Activated CD8-positive, alpha-beta memory T cell treated with anti-CD3 and anti-CD28 coated beads, Interleukin-2, amount 50 U/mL, for 1 hour (primary cell): ENCODE data around the gene LHCGR.
"Not testable (repeated sequence)": the region's sequence is repeated elsewhere in the genome, so short reads cannot be mapped to it uniquely, and the experiment has no call there.

Source experiments
- DNase-seq: peaks from one replicate; pipeline ENCODE4 v3.0.0-alpha.2; 2020; ENCODE audit errors: extremely low read depth

LHCGR gene

DNA sequence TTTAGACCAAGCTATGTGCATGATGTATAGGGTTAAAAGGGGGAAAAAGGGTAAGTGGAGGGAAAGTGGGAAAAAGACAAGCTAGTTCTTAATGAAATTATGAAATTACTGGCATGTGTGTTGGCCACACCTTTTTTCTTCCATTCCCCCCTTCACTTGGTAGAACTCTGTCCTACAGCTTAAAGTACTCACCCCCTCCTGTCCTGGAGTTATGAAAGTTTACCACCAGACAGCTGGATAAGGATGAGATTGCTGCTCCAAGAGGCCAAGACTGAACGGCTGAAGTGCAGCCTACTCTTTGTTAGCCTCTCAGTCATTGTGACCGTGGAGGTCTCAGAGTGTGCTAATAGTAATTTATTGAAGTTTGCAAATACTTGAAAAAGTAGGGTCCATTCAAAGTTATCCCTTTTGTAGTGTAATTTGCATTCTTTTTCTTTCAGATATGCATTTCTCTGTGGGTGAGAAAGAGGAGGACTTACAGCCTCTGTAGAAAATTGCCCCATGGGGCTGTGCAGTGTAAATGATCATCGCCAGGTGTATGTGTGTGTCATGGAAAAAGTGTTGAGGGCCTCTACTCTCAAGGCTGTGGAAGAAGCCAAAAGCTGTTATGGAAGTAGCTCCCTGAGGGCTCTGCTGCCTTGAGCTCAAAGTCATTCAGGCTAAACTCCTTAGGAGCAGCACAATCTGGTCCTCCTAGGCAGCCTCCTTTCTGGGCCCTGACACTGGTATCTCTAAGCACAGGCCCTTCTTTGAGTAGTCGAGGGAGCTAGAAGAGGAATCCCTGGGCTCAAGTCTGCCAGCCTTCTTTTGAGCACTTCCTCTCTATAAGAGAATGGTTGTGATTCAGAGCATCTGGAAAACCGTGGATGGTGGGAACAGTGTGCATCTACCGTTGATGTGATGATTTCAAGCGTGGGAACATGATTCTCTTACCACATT, 46.2 kb downstream of the LHCGR start:
- DNase-seq: no peak

DNA sequence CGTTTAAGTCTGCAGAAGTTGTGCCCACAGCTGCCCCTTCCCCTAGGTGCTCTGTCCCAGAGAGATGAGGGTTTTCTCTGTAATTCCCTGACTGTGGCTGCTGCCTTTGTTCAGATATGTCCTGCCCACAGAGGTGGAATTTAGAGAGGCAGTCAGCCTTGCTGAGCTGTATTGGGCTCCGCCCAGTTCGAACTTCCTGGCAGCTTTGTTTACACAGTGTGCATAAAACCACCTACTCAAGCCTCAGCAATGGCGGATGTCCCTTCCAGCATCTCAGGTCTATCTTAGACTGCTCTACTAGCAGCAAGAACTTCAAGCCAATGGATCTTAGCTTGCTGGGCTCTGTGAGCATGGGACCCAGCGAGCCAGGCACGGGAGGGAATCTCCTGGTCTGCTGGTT, 48.1 kb downstream of the LHCGR start:
- DNase-seq: no peak

DNA sequence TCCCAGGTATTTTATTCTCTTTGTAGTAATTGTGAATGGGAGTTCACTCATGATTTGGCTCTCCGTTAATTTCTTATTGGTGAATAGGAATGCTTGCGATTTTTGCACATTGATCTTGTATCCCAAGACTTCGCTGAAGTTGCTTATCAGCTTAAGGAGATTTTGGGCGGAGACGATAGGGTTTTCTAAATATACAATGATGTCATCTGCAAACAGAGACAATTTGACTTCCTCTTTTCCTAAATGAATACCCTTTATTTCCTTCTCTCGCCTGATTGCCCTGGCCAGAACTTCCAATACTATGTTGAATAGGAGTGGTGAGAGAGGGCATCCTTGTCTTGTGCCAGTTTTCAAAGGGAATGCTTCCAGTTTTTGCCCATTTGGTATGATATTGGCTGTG, 51.9 kb downstream of the LHCGR start:
- DNase-seq: not testable (repeated sequence)

DNA sequence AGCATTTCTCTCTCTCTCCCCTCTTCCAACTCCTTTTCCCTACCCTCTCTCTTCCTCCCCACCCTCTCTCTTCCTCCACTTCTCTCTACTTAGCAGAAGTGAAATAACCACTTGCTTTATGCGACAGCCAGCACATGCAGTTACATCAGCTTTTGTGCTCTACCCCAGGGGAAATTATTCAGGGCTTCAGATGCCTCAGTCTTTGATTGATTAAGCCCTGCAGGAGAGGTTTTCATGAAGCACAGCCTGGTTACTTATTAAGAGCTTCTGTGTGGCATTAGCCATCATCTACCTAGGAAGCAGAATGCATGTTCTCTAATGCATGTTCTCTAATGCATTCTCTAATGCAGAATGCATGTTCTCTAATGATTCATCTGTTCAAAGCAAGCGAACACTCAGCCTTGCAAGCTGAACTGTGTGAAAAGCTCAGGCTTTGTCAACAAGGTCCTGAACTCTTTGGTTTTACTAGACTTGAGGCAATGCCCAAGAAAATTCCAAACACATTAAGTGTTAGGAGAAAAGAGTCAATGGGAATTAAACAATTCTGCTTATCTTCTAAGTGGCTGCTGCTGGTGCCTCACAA, 56.1 kb downstream of the LHCGR start:
- DNase-seq: no peak

DNA sequence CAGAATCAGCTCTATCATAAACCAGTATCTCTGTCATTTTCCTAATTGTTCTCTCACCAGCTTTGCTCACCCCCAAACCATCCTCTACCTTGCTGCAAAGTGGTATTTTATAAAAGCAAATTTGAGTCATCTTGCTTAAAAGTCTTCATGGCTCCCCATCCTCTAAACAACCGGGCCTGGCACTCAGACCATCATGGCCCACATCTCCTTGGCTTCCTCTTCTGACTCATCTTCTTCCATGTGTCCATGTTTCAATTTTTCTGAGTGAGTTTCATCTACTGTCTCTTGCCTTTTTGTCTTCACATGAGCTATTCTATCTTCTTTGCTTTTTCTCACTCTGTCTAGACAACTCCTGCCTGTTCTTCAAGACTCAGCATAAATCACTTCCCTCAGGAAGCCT, 58.6 kb downstream of the LHCGR start:
- no peak for DNase-seq

DNA sequence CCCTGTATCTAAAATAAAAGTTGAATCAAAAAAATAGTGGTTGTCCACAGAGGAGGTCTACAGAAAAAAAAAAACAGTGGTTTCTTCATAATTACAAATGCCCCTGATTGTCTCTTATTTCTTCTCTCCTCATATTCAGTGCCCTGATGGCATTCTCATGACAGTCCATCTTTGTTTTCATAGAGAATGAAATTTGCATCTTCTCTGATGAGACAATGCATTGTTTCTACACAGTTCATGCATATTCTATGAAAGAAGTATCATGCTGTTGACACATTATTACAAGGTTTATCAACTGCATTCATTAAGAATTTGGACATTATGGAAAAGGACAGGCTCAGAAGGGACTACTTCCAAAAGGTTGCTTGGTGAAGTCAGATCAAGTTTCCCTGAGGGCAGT, 59.5 kb downstream of the LHCGR start:
- no peak for DNase-seq

DNA sequence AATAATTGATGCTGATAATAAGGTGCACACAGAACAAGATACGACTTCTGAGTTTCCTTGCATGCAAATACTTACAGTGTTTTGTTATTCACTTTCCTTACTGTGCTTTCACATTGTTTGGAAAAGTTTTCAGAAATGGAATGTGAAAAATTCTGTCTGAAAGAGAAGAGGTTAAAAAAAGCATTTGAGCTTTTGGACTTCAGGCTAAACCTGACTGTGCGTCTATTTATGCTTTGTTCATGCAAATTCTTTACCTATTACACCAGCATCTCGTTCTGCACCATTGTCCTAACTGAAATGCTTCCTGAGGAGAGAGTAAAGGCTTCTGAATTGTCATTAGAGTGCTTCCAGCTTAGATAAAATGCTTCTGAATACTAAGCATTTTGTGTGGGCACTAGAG, 61.4 kb downstream of the LHCGR start:
- no peak for DNase-seq

DNA sequence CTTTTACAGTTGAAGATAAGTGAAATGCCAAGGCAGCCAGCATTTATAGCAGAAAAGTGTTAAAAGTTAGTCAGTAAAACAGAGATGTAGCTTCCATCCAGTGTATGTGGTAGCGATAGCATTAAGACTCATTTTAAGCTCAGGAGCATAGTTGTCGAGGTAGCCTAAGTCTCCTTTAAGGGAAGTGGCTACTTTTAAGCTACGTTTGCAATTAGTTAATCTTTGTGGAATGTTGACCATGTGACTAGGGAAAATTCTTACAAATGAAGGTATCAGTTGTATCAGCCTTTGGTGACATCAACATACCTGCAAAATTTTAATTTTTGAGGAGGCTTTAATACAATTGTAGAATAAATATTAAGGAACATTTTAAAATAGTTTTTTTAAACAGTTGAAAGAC, 61.9 kb downstream of the LHCGR start:
- no peak for DNase-seq

DNA sequence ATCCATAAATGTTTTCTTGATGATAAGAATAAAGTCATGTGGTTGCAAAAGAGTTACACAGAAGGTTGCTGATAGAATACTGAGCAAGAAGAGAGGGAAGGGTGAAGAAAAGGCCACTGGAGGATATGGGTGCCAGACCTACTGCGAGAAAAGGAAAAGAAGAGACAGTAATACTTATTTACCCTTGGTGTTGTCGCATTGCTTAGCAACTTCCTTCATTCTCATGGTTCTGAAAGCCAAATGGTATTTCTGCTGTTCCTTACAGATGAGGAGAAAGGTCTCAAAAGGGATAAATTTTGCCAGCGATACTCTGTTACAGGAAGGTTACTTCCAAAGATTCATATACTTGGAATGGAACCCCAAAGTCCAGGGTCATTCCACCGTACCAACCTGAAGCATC, 62.5 kb downstream of the LHCGR start:
- DNase-seq: no peak

DNA sequence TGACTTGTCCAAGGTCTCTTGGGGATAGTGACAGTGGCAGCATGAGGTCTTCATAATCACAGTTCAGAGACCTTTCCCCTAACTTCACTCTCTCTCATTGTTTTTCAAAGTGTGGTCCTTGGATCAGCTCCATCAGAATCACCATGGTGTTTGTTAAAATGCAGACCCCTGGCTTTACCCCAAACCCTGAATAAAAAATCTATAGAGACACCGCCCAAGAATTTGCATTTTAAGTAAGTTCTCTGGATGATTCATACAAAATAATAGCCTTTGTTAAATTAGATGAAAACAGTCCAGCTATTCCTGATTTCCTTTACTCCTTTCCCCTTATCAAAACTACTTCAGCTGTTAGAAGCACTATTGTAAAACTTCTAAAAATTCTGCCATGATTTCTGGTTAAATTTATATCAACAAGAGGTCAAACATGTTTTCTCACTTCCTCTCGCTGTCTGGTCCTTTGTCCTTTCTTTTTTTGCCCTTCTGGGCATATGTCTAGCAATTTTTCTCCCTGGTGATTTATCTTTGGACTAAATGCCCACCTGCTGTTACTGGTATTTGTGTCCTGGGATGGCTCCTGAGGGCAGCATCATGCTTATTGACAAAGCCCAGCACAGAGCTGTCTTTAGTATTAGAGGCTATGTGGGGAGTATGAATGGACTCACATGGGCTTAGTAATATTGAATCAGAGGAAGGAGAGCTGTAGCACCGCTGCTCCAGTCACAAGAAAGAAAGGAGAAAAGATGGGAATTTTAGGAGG, 63.4 kb downstream of the LHCGR start:
- no peak for DNase-seq

DNA sequence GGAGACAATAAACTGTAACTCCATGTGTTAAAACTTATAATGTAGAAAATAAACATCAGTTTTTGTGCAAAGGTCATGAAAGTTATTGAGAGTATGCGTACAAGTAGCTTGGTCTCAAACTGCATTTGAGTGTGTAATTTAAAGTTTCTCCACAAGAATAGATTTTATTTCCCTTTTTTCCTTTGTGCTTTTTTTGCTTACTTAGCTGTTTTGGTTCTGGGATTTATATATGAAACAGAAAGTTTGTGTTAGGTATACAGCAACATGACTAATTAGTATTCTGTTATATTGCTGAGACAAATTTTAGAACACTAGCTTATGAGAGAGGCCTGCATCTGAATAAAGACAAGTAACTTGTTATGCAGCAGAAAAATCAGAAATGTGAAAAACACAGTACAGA, 70.4 kb downstream of the LHCGR start:
- no peak for DNase-seq

DNA sequence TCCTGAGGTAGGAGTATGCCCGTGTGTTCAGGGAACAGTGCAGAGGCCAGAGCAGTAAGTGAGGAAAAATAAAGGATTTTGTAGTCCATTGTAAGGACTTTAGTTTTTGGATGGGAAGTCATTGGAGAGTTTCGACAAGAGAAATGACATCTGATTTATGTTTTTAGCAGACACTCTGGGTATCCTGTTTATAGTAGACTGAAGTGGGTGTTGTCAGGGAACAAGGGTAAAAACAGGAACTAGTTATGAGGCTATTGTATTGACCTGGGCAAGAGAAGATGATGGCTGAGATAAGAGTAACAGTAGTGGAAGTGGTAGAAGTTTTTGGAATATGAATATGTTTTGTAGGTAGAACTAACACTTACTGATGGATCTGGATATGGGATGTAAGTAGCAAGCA, 78.1 kb downstream of the LHCGR start:
- DNase-seq: no peak

DNA sequence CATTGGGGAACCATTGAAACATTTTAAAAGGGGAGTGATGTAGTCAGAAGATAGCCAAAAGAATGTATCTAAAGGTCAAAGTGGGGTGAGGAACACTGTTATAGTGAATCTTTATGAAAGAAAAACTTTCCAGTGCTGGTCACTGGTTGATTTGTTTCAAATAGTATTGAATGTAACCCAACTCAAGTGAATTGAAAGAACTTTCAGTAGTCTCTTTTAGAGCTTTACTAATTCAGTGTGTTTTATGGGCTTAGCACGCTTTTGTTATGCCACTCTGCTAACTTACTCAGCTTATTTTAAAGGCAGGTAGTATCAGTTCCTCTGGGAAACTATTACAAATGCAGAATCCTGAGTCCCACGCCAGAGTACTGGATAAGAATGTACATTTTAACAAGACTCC, 80.6 kb downstream of the LHCGR start:
- DNase-seq: no peak

DNA sequence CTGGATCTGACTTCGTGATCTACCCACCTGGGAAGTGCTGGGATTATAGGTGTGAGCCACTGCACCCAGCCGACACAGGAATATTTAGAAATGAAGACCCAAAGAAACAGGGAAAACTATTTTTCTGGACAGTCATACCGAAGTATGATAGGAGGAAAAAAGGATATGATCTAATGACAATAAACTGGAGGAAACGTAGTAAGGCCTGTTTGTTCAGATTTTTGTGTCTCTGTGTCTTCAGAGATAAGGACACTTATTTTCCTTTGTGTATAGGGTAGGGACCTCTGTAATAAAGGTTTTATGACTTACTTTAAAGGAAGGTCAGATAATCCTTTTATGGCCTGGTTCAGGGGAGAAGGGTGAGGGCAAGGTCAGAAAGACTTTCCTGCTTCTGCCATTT, 81.9 kb downstream of the LHCGR start:
- DNase-seq: no peak

DNA sequence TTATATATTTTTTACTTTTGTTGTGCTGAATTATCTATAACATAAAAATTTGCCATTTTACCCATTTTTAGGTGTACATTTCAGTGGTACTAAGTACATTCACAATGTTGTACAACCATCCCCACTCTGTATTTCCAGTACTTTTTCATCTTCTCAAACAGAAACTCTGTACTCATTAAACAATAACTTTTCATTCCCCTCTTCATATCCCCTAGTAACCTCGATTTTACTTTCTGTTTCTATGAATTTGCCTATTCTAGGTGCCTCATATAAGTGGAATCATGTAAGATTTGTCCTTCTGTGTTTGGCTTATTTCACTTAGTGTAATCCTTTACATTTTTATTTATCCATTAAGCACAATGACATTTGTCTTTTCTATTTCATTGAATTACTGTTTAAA, 86.5 kb downstream of the LHCGR start:
- no peak for DNase-seq

DNA sequence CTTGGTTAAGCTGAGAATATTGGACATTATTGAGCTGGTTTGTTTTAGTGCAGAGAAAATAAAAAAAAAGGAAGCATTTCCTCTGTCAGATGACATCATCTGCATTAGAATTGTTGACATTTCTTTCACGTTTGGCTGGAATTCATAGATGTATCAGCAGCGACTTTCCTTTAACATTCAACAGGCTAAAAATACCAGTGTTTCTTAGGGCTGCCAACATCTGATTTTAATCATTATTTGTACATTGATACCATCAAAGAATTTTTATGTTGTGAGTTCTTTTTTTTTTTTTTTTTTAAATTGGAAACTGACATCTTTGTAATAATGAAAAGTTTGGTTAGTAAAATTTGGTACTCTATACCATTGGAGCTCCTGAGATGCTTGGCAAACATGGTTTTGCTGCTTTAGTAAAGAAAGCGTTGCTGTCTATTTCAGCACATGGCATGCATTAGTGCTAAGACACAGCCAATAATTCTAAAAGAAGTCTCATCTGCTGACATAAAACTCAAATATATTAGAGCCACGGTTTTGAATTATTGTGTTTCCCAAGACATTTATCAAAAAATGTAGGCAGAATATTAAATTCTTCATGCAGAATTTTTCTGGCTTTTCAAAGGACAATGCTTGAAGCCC, 104.2 kb downstream of the LHCGR start:
- no peak for DNase-seq

DNA sequence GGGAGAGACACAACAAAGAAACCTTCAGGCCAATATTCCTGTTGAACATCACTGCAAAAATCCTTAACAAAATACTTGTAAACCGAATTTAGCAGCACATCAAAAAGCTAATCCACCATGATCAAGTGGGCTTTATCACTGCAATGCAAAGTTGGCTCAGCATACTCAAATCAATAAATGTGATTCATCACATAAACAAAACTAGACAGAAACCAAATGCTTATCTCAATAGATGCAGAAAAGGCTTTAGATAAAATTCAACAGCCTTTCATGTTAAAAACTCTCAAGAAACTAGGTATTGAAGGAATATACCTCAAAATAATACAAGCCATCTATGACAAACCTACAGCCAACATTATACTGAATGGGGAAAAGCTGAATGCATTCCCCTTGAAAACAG, 117.3 kb downstream of the LHCGR start:
- no peak for DNase-seq
